Measurements from ENCODE around the gene C9orf78. TPM values are rescaled to one million over a fixed set of nuclear protein-coding genes. Genes with fewer than 3 reads are reported as not detected.

Gene C9orf78
- total and polyA plus RNA-seq, 9 of the 15 experiments (the other 6 are each of a cell fraction or from before 2014, with no cell fraction given), result 94.6 to 266 (median 202) TPM

GRCh38 chr9:129779560-129780190 lies 55.4 kb downstream of the C9orf78 start (continued):
- TF ChIP-seq, protein P1, sequence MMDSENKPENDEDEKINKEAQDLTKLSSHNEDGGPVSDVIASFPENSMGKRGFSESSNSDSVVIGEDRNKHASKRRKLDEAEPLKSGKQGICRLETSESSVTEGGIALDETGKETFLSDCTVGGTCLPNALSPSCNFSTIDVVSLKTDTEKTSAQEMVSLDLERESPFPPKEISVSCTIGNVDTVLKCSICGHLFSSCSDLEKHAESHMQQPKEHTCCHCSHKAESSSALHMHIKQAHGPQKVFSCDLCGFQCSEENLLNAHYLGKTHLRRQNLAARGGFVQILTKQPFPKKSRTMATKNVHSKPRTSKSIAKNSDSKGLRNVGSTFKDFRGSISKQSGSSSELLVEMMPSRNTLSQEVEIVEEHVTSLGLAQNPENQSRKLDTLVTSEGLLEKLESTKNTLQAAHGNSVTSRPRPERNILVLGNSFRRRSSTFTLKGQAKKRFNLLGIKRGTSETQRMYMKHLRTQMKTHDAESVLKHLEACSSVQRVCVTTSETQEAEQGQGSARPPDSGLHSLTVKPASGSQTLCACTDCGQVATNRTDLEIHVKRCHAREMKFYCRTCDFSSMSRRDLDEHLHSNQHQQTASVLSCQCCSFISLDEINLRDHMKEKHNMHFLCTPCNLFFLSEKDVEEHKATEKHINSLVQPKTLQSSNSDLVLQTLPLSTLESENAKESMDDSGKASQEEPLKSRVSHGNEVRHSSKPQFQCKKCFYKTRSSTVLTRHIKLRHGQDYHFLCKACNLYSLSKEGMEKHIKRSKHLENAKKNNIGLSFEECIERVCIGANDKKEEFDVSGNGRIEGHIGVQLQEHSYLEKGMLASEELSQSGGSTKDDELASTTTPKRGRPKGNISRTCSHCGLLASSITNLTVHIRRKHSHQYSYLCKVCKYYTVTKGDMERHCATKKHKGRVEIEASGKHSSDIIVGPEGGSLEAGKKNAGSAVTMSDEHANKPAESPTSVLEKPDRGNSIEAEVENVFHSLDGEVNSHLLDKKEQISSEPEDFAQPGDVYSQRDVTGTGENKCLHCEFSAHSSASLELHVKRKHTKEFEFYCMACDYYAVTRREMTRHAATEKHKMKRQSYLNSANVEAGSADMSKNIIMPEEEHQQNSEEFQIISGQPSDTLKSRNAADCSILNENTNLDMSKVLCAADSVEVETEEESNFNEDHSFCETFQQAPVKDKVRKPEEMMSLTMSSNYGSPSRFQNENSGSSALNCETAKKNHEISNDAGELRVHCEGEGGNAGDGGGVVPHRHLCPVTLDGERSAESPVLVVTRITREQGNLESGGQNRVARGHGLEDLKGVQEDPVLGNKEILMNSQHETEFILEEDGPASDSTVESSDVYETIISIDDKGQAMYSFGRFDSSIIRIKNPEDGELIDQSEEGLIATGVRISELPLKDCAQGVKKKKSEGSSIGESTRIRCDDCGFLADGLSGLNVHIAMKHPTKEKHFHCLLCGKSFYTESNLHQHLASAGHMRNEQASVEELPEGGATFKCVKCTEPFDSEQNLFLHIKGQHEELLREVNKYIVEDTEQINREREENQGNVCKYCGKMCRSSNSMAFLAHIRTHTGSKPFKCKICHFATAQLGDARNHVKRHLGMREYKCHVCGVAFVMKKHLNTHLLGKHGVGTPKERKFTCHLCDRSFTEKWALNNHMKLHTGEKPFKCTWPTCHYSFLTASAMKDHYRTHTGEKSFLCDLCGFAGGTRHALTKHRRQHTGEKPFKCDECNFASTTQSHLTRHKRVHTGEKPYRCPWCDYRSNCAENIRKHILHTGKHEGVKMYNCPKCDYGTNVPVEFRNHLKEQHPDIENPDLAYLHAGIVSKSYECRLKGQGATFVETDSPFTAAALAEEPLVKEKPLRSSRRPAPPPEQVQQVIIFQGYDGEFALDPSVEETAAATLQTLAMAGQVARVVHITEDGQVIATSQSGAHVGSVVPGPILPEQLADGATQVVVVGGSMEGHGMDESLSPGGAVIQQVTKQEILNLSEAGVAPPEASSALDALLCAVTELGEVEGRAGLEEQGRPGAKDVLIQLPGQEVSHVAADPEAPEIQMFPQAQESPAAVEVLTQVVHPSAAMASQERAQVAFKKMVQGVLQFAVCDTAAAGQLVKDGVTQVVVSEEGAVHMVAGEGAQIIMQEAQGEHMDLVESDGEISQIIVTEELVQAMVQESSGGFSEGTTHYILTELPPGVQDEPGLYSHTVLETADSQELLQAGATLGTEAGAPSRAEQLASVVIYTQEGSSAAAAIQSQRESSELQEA (IDR thresholded peaks at IDR 0.05; ENCODE audit: low read depth), result 0 out of 2 replicates have a peak, but pooled peaks have one; percentile 30
